ENCODE results near the gene CPA1.

The CPA1 gene

GRCh38 chr7:130394421-130395195 lies 14.3 kb downstream of the CPA1 start:
- DNase-seq (ENCODE audit: low read depth, low spot score): no peak

- DNase-seq (ENCODE audit: low read depth, low spot score): no peak
Measured at GRCh38 chr7:130395421-130395820, 15.1 kb downstream of the CPA1 start.

DNA sequence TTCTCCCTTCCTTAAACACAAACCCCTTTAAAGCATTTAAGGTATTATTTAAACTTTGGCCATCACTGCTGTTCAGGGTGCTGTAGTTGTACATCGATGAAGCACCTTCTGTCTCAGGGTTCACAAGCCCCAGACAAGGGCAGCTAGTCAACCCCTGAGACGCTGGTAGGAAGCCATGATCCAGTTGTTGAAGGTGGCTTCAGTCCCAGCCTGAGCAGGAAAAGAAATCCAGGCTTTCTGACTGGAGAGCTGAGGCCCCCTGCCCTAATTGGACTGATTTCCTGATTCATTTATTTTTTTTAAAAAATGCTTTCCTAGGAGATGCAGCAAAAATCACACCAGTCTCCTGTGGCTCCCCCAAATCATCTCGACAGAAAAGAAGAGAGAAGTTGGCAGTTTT lies 15.8 kb downstream of the CPA1 start:
- no peak for DNase-seq (ENCODE audit: low read depth, low spot score)

DNA sequence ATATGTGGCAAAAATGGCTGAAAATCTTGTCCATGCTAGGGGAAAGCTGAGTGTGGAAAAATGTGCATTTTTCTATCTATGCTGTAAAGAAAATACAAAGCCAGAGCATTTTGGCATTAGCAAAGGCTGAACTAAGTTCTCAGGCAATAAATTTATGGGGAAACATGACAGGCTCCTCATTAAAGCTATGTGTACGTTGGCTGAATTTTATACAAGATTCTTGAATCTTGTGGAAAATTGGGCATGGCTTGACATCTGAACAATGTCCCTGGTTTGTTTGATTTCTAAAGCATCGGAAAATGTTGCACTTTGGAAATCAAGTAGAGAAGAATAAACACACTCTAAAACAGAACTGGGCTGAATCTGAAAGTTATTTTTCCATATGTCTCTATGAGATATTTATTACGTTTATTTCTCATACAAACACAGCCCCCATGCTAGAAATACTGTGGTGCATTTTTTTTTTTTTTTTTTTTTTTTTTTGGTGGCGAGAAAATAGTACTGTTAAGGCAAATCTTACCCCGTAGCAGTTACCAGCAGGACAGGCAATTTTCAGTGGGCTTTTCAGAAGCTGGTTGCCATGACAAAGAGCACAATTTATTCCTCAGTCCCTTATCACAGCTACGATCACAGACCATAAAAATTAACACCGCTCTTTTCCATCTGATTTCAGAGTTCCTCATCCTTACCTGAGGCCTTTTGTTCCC lies 16.9 kb downstream of the CPA1 start:
- DNase-seq (ENCODE audit: low read depth, low spot score): no peak

- no peak for DNase-seq (ENCODE audit: low read depth, low spot score)
Measured at GRCh38 chr7:130397758-130398073, 17.4 kb downstream of the CPA1 start.

GRCh38 chr7:130398526-130399090 lies 18.3 kb downstream of the CPA1 start:
- DNase-seq (ENCODE audit: low read depth, low spot score): no peak

DNA sequence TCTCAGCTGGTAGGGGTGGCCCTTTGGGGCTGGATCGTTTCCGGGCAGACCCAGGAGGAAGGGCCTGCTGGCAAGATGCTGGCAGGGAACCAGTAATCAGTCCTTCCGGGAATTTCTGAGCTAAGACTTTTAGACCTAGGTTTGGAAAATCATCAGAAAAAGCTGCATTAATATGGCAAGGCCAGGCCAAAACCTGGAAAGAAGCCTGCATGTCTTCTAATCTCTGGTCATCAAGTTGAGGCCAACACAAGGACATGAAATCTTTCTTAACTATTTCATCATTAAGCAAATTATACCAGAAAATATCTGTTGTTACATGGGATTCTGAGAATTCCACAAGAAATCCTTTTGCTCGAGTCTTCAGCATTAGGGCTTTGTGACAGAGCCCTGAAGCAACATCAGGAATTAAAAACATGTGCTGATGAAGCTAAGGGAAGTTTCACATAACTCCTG lies 19.9 kb downstream of the CPA1 start:
- no peak for DNase-seq (ENCODE audit: low read depth, low spot score)

DNA sequence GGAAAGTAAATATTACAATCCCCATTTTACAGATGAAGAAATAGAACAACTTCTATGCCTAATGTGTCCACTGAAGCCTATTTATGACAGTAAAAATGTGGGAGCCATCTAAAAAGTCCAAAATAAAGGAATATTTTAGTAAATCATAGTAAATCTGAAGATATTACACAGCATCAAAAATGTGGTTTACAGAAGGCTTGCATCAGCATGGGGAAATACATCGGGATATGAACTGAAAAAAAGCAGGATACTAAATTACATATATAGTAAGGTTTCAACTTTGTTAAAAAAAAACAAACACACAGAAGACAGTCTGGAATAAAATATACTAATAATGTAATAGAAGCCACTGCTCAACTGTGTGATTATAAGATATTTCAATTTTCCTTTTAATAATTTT lies 20.8 kb downstream of the CPA1 start:
- no peak for DNase-seq (ENCODE audit: low read depth, low spot score)

GRCh38 chr7:130401578-130401977 lies 21.3 kb downstream of the CPA1 start:
- DNase-seq (ENCODE audit: low read depth, low spot score): no peak

- DNase-seq (ENCODE audit: low read depth, low spot score): no peak
Measured at GRCh38 chr7:130405003-130405402, 24.7 kb downstream of the CPA1 start.

GRCh38 chr7:130409067-130409711 lies 28.9 kb downstream of the CPA1 start:
- DNase-seq (ENCODE audit: low read depth, low spot score): no peak

DNA sequence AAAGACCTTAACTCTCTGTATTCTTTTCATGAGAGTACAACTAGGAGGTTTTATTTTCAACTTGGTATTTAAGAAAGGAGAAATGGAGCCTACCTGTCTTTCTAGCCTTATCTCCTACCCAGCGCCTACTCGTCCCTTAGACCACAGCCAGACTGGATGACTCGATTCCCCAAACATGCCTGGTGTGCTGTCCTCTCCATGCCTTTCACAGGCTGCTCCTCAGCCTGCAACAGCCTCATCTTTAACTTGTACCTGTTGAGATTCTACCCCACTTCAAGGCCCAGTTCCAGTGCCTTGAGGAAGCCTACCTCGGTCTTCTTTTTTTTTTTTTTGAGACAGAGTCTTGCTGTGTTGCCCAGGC lies 29.4 kb downstream of the CPA1 start:
- no peak for DNase-seq (ENCODE audit: low read depth, low spot score)

DNA sequence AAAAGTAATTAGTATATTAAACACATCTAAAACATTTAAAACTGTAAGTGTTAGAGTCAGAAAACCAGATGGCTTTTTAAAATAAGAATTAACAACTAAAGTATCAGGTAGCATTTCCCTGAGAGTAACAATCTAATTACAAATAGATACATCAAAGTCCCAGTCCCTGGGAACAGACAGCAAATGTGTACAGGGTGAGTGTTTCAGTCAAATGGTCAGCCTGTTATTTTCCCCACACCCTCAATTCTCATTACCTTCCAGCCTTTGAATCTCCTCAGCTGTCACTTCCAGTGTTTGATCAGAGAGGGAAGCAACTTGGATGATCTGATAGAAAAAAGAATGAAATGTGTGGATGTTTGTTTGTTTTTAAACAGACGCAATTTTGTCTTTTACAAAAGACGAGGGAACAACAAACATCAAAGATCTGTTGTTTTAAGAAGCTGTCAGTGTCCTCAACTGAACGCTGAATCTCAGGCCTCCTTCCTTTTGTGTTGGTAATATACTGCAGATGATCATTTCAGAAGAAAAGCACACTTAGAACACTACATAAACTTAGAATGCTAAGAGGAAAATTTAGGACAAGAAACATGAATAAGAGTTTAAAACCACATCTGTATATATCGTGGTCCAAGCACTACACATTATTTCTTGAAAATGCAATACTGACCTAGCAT lies 30.7 kb downstream of the CPA1 start:
- no peak for DNase-seq (ENCODE audit: low read depth, low spot score)

DNA sequence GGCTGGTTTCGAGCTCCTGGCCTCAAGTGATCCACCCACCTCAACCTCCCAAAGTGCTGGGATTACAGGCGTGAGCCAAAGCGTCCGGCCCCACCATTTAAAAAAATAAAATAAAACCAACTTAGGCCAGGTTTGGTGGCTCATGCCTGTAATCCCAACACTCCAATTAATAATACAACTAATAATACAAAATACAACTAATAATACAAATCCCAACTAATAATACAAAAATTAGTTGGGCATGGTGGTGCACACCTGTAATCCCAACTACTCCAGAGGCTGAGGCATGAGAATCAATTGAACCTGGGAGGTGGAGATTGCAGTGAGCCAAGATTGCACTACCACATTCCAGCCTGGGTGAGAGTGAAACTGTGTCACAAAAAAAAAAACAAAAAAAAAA lies 32.9 kb downstream of the CPA1 start:
- no peak for DNase-seq (ENCODE audit: low read depth, low spot score)

GRCh38 chr7:130415006-130415405 lies 34.7 kb downstream of the CPA1 start:
- DNase-seq (ENCODE audit: low read depth, low spot score): no peak

- no peak for DNase-seq (ENCODE audit: low read depth, low spot score)
Measured at GRCh38 chr7:130417213-130417612, 36.9 kb downstream of the CPA1 start.

GRCh38 chr7:130418306-130418705 lies 38.0 kb downstream of the CPA1 start:
- no peak for DNase-seq (ENCODE audit: low read depth, low spot score)

GRCh38 chr7:130419658-130420057 lies 39.4 kb downstream of the CPA1 start:
- DNase-seq (ENCODE audit: low read depth, low spot score): no peak

DNA sequence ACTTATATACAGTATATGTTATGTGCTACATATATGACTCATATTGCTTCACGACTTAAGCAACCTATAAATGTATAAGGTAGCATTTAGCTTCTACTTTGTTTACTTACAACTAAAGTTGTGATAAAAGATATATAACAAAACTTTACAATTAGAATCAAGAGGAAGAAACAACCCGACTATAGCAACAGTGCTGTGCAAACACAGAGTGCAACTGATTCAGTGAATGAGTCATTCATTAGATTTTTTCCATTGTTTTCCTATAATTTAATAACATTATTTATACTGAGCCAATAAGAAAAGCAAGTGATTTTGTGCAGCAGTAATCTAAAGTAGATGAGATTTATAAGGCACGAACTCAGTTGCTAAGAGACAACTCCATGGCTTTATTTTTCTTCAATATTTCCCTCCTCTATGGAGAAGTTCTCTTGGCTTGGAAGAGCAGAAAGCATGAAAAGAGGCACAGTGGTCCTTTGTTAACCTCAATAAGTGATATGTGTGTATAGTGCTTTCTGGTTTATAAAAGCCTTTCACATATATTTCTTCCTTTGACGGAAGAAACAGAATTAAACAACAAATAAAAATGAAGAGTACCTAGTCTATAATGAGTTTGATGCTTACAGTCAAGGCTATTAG lies 40.8 kb downstream of the CPA1 start:
- DNase-seq (ENCODE audit: low read depth, low spot score): no peak

GRCh38 chr7:130421684-130422083 lies 41.4 kb downstream of the CPA1 start:
- no peak for DNase-seq (ENCODE audit: low read depth, low spot score)

DNA sequence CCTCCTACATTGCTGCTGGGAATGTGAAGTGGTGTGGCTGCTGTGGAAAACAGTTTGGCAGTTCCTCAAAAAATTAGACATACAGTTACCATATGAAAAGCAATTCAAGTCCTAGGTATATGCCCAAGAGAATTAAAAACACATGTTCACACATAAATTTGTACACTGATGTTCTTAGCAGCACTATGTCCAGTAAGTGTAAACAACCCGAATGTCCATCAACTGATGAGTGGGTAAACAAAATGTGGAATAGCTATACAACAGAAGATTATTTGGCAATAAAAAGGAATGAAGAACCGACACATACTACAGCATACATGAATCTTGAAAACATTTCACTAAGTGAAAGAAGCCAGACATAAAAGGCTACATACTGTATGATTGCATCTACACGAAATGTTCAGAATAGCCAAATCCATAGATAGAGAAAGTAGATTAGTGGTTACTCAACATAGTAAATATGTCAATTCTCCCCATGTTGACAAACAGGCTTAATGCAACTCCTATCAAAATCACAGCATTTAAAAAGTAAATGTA lies 43.3 kb downstream of the CPA1 start:
- DNase-seq (ENCODE audit: low read depth, low spot score): no peak

Data from smooth muscle cell of the brain vasculature (primary cell).